H9 (cell line): ENCODE data around the gene SLC12A1. TPM values are rescaled to one million over a fixed set of nuclear protein-coding genes. Genes with fewer than 3 reads are reported as not detected.
A peak's percentile ranks its signal among the peaks of the same experiment; 100 is the strongest.

ENCODE experiments used
- DNase-seq: peaks from one replicate; pipeline ENCODE4 v3.0.0-alpha.2; 2017
- H2AFZ ChIP-seq: one replicate; pipeline ENCODE4 v1.6.1; 2013; ENCODE audit warnings: mild to moderate bottlenecking, low read length, control low read depth, moderate library complexity
- H2AK5ac ChIP-seq: 2 replicates; pipeline ENCODE4 v1.6.1; 2013; ENCODE audit warnings: low read length, control low read depth, mixed read lengths; ENCODE audit not compliant: insufficient read length
- H2BK120ac ChIP-seq: one replicate; pipeline ENCODE4 v1.6.1; 2013; ENCODE audit warnings: low read depth, mild to moderate bottlenecking, low read length, control low read depth, inconsistent platforms; ENCODE audit not compliant: poor library complexity, severe bottlenecking
- H2BK12ac ChIP-seq: 2 replicates; pipeline ENCODE4 v1.6.1; 2013; ENCODE audit warnings: low read length, control low read depth, mixed read lengths, low read depth; ENCODE audit not compliant: insufficient read length
- H2BK15ac ChIP-seq: 2 replicates; pipeline ENCODE4 v1.6.1; 2013; ENCODE audit warnings: low read depth, low read length, control low read depth
- H2BK20ac ChIP-seq: one replicate; pipeline ENCODE4 v1.6.1; 2013; ENCODE audit warnings: low read depth, mild to moderate bottlenecking, low read length, control low read depth, inconsistent platforms; ENCODE audit not compliant: poor library complexity, severe bottlenecking
- H2BK5ac ChIP-seq: 2 replicates; pipeline ENCODE4 v1.6.1; 2013; ENCODE audit warnings: low read length, control low read depth, mixed read lengths; ENCODE audit not compliant: insufficient read length
- H3K14ac ChIP-seq: 2 replicates; pipeline ENCODE4 v1.6.1; 2013; ENCODE audit warnings: low read length, control low read depth; ENCODE audit not compliant: insufficient read depth
- H3K18ac ChIP-seq: 2 replicates; pipeline ENCODE4 v1.6.1; 2013; ENCODE audit warnings: low read depth, mild to moderate bottlenecking, mixed read lengths, low read length, control low read depth; ENCODE audit not compliant: insufficient read length
- H3K23ac ChIP-seq: 2 replicates; pipeline ENCODE4 v1.6.1; 2013; ENCODE audit warnings: low read length, control low read depth, mixed read lengths, low read depth; ENCODE audit not compliant: insufficient read length
- H3K23me2 ChIP-seq: 2 replicates; pipeline ENCODE4 v1.6.1; 2013; ENCODE audit warnings: low read depth, mild to moderate bottlenecking, mixed read lengths, low read length, control low read depth; ENCODE audit not compliant: insufficient read length, poor library complexity, severe bottlenecking
- H3K27ac ChIP-seq: 2 replicates; pipeline ENCODE4 v1.5.1; 2013; ENCODE audit warnings: low read length, control low read depth, mixed read lengths, low read depth; ENCODE audit not compliant: insufficient read length
- H3K27me3 ChIP-seq: 2 replicates; pipeline ENCODE4 v1.6.1; 2013; ENCODE audit warnings: low read length, control low read depth, inconsistent platforms; ENCODE audit not compliant: insufficient read depth
- H3K4ac ChIP-seq: 2 replicates; pipeline ENCODE4 v1.6.1; 2013; ENCODE audit warnings: low read depth, mild to moderate bottlenecking, control low read depth, inconsistent platforms, low read length, moderate library complexity
- H3K4me1 ChIP-seq: 2 replicates; pipeline ENCODE4 v1.6.1; 2013; ENCODE audit warnings: low read length, control low read depth, inconsistent platforms; ENCODE audit not compliant: insufficient read depth
- H3K4me2 ChIP-seq: 2 replicates; pipeline ENCODE4 v1.6.1; 2013; ENCODE audit warnings: low read length, control low read depth, mixed read lengths; ENCODE audit not compliant: insufficient read length, insufficient read depth
- H3K56ac ChIP-seq: 2 replicates; pipeline ENCODE4 v1.6.1; 2013; ENCODE audit warnings: low read depth, mild to moderate bottlenecking, mixed read lengths, low read length, control low read depth; ENCODE audit not compliant: insufficient read length
- H3K79me1 ChIP-seq: 2 replicates; pipeline ENCODE4 v1.6.1; 2013; ENCODE audit warnings: low read depth, mild to moderate bottlenecking, moderate library complexity, low read length, control low read depth, inconsistent platforms; ENCODE audit not compliant: insufficient read depth, poor library complexity, severe bottlenecking
- H3K79me2 ChIP-seq: 2 replicates; pipeline ENCODE4 v1.6.1; 2013; ENCODE audit warnings: low read length, control low read depth, inconsistent platforms; ENCODE audit not compliant: insufficient read depth
- H3K9ac ChIP-seq: 2 replicates; pipeline ENCODE4 v1.6.1; 2013; ENCODE audit warnings: low read length, control low read depth, mixed read lengths; ENCODE audit not compliant: insufficient read length; ENCODE audit errors: extremely low read depth
- H3K9me3 ChIP-seq: one replicate; pipeline ENCODE4 v1.6.1; 2013; ENCODE audit warnings: low read depth, low read length, inconsistent platforms; ENCODE audit not compliant: control insufficient read depth
- H3T11ph ChIP-seq: one replicate; pipeline ENCODE4 v1.6.1; 2013; ENCODE audit warnings: mild to moderate bottlenecking, low read length, control low read depth, inconsistent platforms
- H4K20me1 ChIP-seq: one replicate; pipeline ENCODE4 v1.6.1; 2013; ENCODE audit not compliant: control insufficient read depth, insufficient read length, insufficient read depth
- H4K5ac ChIP-seq: 2 replicates; pipeline ENCODE4 v1.6.1; 2013; ENCODE audit warnings: low read depth, mild to moderate bottlenecking, mixed read lengths, low read length, control low read depth; ENCODE audit not compliant: insufficient read length
- H4K8ac ChIP-seq: replicated peaks from 2 replicates; pipeline ENCODE4 v1.6.1; 2013; ENCODE audit warnings: low read length, control low read depth, mixed read lengths, low read depth; ENCODE audit not compliant: insufficient read length
- H4K91ac ChIP-seq: 2 replicates; pipeline ENCODE4 v1.6.1; 2013; ENCODE audit warnings: low read depth, mild to moderate bottlenecking, moderate library complexity, mixed read lengths, low read length, control low read depth; ENCODE audit not compliant: insufficient read length
- H3K27ac Mint-ChIP-seq, 3 experiments: 2 replicates in 2 of 3; 3 replicates in 1 of 3; pipeline ENCODE4 v1.8.0; 2020 to 2021; ENCODE audit warnings: mixed read lengths in 3 of 3, mild to moderate bottlenecking in 1 of 3, moderate library complexity in 1 of 3
- H3K27me3 Mint-ChIP-seq: 2 replicates; pipeline ENCODE4 v1.8.0; 2021; ENCODE audit warnings: low read depth, mild to moderate bottlenecking, moderate library complexity, mixed read lengths
- H3K36me3 Mint-ChIP-seq, 3 experiments: 2 replicates in 2 of 3; 3 replicates in 1 of 3; pipeline ENCODE4 v1.8.0; 2020 to 2021; ENCODE audit warnings: low read depth in 3 of 3, mixed read lengths in 3 of 3; ENCODE audit not compliant: insufficient read depth in 1 of 3
- H3K4me1 Mint-ChIP-seq, 2 experiments: 2 replicates each; pipeline ENCODE4 v1.8.0; 2020; ENCODE audit warnings: mixed read lengths in 2 of 2
- H3K4me3 Mint-ChIP-seq, 2 experiments: 2 replicates in 1 of 2; 3 replicates in 1 of 2; pipeline ENCODE4 v1.8.0; 2020 to 2021; ENCODE audit warnings: mild to moderate bottlenecking in 2 of 2, mixed read lengths in 2 of 2, moderate library complexity in 1 of 2
- H3K9me3 Mint-ChIP-seq, 2 experiments: 2 replicates in 1 of 2; 3 replicates in 1 of 2; pipeline ENCODE4 v1.8.0; 2020; ENCODE audit warnings: mild to moderate bottlenecking in 2 of 2, mixed read lengths in 2 of 2, moderate library complexity in 1 of 2
- WGBS: extraction: QIAGEN DNeasy Blood & Tissue Kit; methylation state at CpG from one replicate; pipeline ENCODE4 v1.1.7; 2013; ENCODE audit warnings: missing lambda C conversion rate, low lambda C conversion rate, mixed read lengths; ENCODE audit not compliant: insufficient read length; ENCODE audit errors: extremely low coverage; 5-methylcytosine and 5-hydroxymethylcytosine counted together
- total RNA-seq: library from RNA; stranded (reverse); gene quantifications from 2 replicates; pipeline ENCODE4 v1.2.1, GENCODE V29; 2021
- TF ChIP-seq, protein P1 (sequence below): fragments of 200-600 bp; sonication (generic); conservative IDR thresholded peaks from 3 replicates; pipeline ENCODE4 v1.8.0; 2021; ENCODE audit warnings: antibody characterized with exemption, mild to moderate bottlenecking

The SLC12A1 gene
- total RNA-seq, 1 experiment from 2014 or later: 0.07 TPM

DNA sequence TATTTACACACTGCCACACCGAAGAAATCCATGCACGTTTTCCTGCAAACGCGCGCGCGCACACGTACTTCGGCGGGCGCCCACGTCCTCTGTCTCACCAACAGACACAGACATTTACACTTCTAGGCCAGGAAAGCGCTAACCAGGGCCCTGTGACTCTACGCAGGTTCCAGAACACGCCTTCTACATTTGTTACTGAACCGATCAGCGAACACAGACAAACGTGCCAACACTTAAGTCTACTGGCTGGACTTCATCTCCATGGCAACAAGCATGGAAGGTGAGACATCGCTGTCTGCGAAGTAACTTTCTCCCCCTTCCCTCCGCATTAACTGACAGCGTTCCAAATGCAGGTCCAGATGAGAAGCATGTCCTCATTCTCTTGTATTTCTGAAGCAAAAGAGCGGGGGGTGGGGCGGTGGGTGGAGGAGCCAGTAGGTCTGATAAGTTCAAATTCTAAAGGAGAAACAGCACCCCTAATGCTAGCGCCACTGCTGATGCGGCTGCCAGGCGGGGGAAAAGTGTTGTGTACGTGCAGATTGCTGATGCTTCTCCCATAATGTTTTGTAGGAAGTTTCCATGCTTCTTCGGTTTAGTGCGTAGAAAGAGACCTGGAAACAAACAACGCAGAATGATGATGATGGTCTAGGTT lies 14.4 kb upstream of the SLC12A1 start, which contains the start of gene CTXN2:
TSS of gene CTXN2 (plus strand) at position 92 of the 652 bp plus-strand sequence. CDS start 9,636 bp downstream, outside the sequence.
- H3K9me3 Mint-ChIP-seq: no peaks in the 10 kb centered on the region; a peak in 1 of 5 replicates

More for the DNA sequence above, 14.4 kb upstream of the SLC12A1 start, which contains the start of gene CTXN2:
- no peak within 1 kb of the TSS for H2BK20ac ChIP-seq
- no peak within 1 kb of the TSS for H3K23ac ChIP-seq
- H3K4me1 ChIP-seq: no peaks in the 10 kb centered on the region; the same call in 1 of the 2 replicates
- peaks cover 11% of the 10 kb centered on the region for H3K23me2 ChIP-seq
- H3K14ac ChIP-seq: no peak within 1 kb of the TSS
- no peak within 1 kb of the TSS; a peak in 1 of 7 replicates for H3K27ac Mint-ChIP-seq
- H2BK120ac ChIP-seq: no peak within 1 kb of the TSS
- no peak within 1 kb of the TSS for H4K8ac ChIP-seq
- no peak within 1 kb of the TSS for H4K91ac ChIP-seq
- H3K18ac ChIP-seq: no peak within 1 kb of the TSS
- no peaks in the 10 kb centered on the region for H3K27me3 ChIP-seq
- H3K4me2 ChIP-seq: peak within 1 kb of the TSS; percentile 85
- H4K20me1 ChIP-seq: no peaks in the 10 kb centered on the region
- H4K5ac ChIP-seq: no peak within 1 kb of the TSS
- H3K9ac ChIP-seq: no peak within 1 kb of the TSS
- no peak within 1 kb of the TSS for H2AK5ac ChIP-seq
- no peaks in the 10 kb centered on the region for H3K36me3 Mint-ChIP-seq
- peaks cover 12 to 16% of the 10 kb centered on the region in 2 experiments for H3K4me1 Mint-ChIP-seq
- H3K4me3 Mint-ChIP-seq: peak within 1 kb of the TSS in 1 of 2 experiments; percentile 81; a peak in 4 of 5 replicates
- no CpG with 5 or more reads among the region's 31 CpGs for WGBS
- H2AFZ ChIP-seq: no peak within 1 kb of the TSS
- no peak within 1 kb of the TSS for H3K56ac ChIP-seq
- no peak within 1 kb of the TSS for H2BK5ac ChIP-seq
- no peaks in the 10 kb centered on the region for H3K9me3 ChIP-seq
- no peaks in the 10 kb centered on the region for H3K79me2 ChIP-seq
- H3T11ph ChIP-seq: no peak within 1 kb of the TSS
- TF ChIP-seq, protein P1, sequence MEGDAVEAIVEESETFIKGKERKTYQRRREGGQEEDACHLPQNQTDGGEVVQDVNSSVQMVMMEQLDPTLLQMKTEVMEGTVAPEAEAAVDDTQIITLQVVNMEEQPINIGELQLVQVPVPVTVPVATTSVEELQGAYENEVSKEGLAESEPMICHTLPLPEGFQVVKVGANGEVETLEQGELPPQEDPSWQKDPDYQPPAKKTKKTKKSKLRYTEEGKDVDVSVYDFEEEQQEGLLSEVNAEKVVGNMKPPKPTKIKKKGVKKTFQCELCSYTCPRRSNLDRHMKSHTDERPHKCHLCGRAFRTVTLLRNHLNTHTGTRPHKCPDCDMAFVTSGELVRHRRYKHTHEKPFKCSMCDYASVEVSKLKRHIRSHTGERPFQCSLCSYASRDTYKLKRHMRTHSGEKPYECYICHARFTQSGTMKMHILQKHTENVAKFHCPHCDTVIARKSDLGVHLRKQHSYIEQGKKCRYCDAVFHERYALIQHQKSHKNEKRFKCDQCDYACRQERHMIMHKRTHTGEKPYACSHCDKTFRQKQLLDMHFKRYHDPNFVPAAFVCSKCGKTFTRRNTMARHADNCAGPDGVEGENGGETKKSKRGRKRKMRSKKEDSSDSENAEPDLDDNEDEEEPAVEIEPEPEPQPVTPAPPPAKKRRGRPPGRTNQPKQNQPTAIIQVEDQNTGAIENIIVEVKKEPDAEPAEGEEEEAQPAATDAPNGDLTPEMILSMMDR: no peak
- no peaks in the 10 kb centered on the region for H3K27me3 Mint-ChIP-seq
- H3K4ac ChIP-seq: no peak within 1 kb of the TSS
- H3K27ac ChIP-seq: no peak within 1 kb of the TSS
- no peak within 1 kb of the TSS for H2BK12ac ChIP-seq
- H2BK15ac ChIP-seq: no peak within 1 kb of the TSS
- DNase-seq: no peak
- H3K79me1 ChIP-seq: no peaks in the 10 kb centered on the region
